ENCODE measurements around the gene GAK.
"Not testable (repeated sequence)": the region's sequence is repeated elsewhere in the genome, so short reads cannot be mapped to it uniquely, and the experiment has no call there.

The GAK gene

GRCh38 chr4:930827-931193 is 1.3 kb downstream of the GAK start:
- H3K4me3 ChIP-seq (replicated peaks in 1 of 2; ENCODE audit: low read depth in 2 of 2, low read length in 2 of 2), result peak overlapping the region; percentile 98 to 100
- no peak for DNase-seq (ENCODE audit: low read depth in 2 of 2)

GRCh38 chr4:930028-930551 is 2.0 kb downstream of the GAK start:
- peak overlapping the region in 1 of 2 donors; percentile 14 for H3K4me3 ChIP-seq (replicated peaks in 1 of 2; ENCODE audit: low read depth in 2 of 2, low read length in 2 of 2)
- no peak for TF ChIP-seq CTCF (IDR thresholded peaks at IDR 0.05; ENCODE audit: low read depth, low read length)
- DNase-seq (ENCODE audit: low read depth in 2 of 2), result peak in 1 of 2 donors; percentile 19

More at GRCh38 chr4:930827-931193, 1.3 kb downstream of the GAK start:
- no peak for TF ChIP-seq CTCF (IDR thresholded peaks at IDR 0.05; ENCODE audit: low read depth, low read length)

- DNase-seq (ENCODE audit: low read depth in 2 of 2), result no peak
- no peak overlapping the region for H3K4me3 ChIP-seq (replicated peaks in 1 of 2; ENCODE audit: low read depth in 2 of 2, low read length in 2 of 2)
- no peak for TF ChIP-seq CTCF (IDR thresholded peaks at IDR 0.05; ENCODE audit: low read depth, low read length)
Measured at GRCh38 chr4:929096-929765, 2.9 kb downstream of the GAK start.

- not testable (repeated sequence) for DNase-seq (ENCODE audit: low read depth in 2 of 2)
Measured at GRCh38 chr4:927566-927965, 4.5 kb downstream of the GAK start.

GRCh38 chr4:926538-926937 is 5.6 kb downstream of the GAK start:
- DNase-seq (ENCODE audit: low read depth in 2 of 2), result peak in 1 of 2 donors; percentile 23
- TF ChIP-seq CTCF (IDR thresholded peaks at IDR 0.05; ENCODE audit: low read depth, low read length), result peak; percentile 38
- no peak overlapping the region for H3K4me3 ChIP-seq (replicated peaks in 1 of 2; ENCODE audit: low read depth in 2 of 2, low read length in 2 of 2)

More at GRCh38 chr4:927566-927965, 4.5 kb downstream of the GAK start:
- H3K4me3 ChIP-seq (replicated peaks in 1 of 2; ENCODE audit: low read depth in 2 of 2, low read length in 2 of 2), result not testable (repeated sequence)

- no peak overlapping the region for H3K4me3 ChIP-seq (replicated peaks in 1 of 2; ENCODE audit: low read depth in 2 of 2, low read length in 2 of 2)
- TF ChIP-seq CTCF (IDR thresholded peaks at IDR 0.05; ENCODE audit: low read depth, low read length), result no peak
- DNase-seq (ENCODE audit: low read depth in 2 of 2), result no peak
Measured at GRCh38 chr4:925771-926500, 6.2 kb downstream of the GAK start.

- no peak for DNase-seq (ENCODE audit: low read depth in 2 of 2)
- no peak overlapping the region for H3K4me3 ChIP-seq (replicated peaks in 1 of 2; ENCODE audit: low read depth in 2 of 2, low read length in 2 of 2)
- no peak for TF ChIP-seq CTCF (IDR thresholded peaks at IDR 0.05; ENCODE audit: low read depth, low read length)
Measured at GRCh38 chr4:925171-925570, 6.9 kb downstream of the GAK start.
